T-helper 1 cell treated with Interleukin-12 subunit alpha and Interleukin-12 subunit beta and Interleukin-4 antibody, amounts not matched to agents 30 ng/mL and 1 ng/mL, for 36 hours (primary cell): Measurements from ENCODE around the gene EIF4G3. TPM values are rescaled to one million over a fixed set of nuclear protein-coding genes. Genes with fewer than 3 reads are reported as not detected.
"Not testable (repeated sequence)": the region's sequence is repeated elsewhere in the genome, so short reads cannot be mapped to it uniquely, and the experiment has no call there.

ENCODE experiments used
- intact Hi-C: fragments of 100-400 bp; cut with micrococcal nuclease; formaldehyde crosslinking; loops from one replicate; pipeline ENCODE4 v1.15.1; 2024
- total RNA-seq: library from RNA; stranded (reverse); gene quantifications from 2 replicates; pipeline ENCODE4 v1.2.3, GENCODE V29; 2022

Gene EIF4G3
- total RNA-seq, 1 donor from 2014 or later, result 55.2 TPM

- intact Hi-C loops, result no loop called here
Measured at GRCh38 chr1:20950679-20951078, 226.0 kb downstream of the EIF4G3 start.

- intact Hi-C loops, result no loop called here
Measured at GRCh38 chr1:20949871-20950590, 226.7 kb downstream of the EIF4G3 start.

DNA sequence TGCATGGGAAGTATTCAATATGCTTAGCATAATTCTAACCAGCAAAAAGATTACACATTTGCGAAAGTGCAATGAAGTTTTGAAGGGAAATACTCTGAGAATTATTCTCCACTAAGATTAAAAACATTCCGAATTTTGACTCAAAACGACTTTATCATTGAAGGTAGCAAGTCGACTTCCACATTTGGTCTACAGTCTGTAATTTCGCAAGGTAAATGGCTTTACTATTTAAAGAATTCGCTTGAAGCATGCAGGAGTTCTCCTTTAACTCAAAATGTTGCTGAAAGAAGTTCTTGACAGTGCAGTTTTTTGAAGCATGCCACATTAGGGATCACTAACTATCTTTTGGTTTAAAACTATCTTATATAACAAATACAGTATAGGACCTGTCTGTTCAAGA is 228.6 kb downstream of the EIF4G3 start:
- intact Hi-C loops, result no loop called here

DNA sequence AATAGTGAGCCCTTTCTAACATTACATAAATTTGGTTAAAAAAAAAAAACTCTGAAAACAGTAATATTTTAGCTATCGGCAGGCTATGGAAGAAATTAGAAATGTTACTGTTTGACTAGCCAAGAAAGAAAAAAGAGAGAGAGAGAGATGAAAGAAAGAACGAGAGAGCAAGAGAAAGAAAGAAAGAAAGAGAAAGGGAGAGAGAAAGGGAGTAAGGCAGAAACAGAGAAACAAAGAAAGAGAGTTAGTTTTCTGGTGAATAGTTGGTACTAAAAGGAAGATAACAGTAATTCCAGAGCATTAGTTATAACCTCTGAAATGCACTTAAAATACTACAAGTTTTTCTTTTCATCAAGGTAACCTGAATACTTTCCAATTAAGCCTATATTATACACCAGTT is 229.3 kb downstream of the EIF4G3 start:
- intact Hi-C loops, result no loop called here

GRCh38 chr1:20936621-20937020 is 240.1 kb downstream of the EIF4G3 start:
- intact Hi-C loops, result no loop called here

DNA sequence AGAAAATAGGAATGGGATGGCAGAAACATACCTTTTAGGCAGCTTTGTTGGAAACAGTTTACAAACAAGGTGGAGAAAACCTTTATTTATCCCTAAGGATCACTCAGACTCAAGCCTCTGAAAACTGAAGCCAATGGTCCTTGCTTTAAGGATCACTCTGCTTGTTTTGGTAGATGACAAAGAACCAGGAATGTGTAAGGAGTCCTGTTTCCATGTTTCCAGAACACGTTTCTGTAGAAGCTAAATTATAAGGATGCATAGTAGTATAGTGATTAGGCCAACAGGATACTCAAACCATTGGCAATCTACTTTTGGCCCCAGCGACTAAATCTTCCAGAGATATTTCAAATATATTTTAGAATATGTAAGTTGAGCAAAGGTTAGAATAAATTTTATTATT is 240.5 kb downstream of the EIF4G3 start:
- intact Hi-C loops, result no loop called here

- intact Hi-C loops, result no loop called here
Measured at GRCh38 chr1:20935717-20936116, 241.0 kb downstream of the EIF4G3 start.

DNA sequence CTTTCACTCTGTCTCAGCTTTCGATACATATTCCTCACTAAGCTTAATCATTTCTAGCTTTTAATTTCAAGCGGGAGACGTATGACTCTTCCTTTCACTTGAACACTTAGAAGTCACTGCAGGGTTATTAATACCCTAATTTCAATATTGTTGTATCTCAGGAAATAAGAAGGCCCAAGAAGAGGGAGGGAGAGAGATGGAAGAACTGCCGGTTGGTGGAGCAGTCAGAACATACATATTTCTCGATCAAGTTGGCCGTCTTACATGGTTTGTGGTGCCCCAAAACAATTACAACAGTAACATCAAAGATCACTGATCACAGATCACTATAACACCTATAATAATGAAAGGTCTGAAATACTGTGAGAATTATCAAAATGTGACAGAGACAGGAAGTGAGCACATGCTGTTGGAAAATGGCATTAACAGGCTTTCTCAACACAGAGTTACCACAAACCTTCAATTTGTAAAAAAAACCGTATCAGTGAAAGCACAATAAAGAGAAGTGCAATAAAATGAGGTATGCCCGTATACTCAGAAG is 244.2 kb downstream of the EIF4G3 start:
- intact Hi-C loops, result loop anchor here (1.0 kb wide), 1 partner anchor 263 kb away; no protein-coding TSS in a partner anchor

DNA sequence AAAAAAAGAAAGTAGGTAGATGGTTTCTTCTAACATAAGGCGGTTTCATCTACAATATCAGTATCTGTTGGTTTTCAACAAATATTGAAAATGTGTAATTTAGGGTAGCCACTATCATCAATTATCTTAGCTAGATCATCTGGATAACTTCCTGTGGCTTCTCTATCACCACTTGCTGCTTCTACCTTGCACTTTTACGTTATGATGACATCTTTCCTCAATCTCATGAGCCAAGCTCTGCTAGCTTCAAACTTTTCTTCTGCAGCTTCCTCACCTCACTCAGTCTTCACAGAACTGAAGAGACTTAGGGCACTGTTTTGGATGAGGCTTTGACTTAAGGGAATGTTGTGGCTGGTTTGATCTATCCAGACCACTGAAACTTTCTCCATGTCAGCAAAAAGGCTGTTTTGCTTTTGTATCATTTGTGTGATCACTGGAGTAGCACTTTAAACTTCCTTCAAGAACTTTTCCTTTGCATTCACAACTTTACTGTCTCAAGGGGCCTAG is 244.7 kb downstream of the EIF4G3 start:
- intact Hi-C loops, result loop anchor here (1.0 kb wide), 1 partner anchor 263 kb away; no protein-coding TSS in a partner anchor

DNA sequence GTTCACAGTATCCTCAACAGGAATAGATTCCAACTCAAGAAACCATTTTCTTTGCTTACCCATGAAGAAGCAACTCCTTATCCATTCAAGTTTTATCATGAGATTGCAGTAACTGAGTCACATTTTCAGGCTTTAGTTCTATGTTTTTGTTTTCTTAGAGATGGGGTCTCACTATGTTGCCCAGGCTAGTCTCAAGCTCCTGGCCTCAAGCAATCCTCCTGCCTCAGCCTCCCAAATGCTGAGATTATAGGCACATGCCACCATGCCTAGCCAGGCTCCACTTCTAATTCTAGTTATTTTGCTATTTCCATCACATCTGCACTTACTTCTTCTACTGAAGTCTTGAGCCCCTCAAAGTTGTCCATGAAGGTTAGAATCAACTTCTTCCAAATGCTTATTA is 246.3 kb downstream of the EIF4G3 start:
- intact Hi-C loops, result no loop called here

GRCh38 chr1:20928146-20928545 is 248.6 kb downstream of the EIF4G3 start:
- intact Hi-C loops, result no loop called here

DNA sequence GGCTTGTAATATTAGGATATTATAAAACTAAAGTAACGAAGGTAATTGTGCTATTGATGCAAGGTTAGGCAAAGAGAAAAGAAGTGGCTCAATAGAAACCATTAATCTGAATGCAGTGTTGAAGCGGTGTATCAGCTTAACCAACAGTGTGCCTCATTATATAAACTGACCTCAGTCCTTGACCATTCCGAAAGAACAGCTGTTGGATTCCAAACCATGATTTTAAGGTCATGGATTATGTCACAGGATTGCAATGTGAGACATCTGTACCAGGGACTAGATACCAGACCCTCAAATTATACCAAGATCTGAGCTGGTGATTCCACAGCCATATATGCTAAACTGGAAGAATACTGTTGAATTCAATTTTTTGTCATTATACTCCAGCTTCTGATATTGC is 255.4 kb downstream of the EIF4G3 start:
- intact Hi-C loops, result no loop called here

DNA sequence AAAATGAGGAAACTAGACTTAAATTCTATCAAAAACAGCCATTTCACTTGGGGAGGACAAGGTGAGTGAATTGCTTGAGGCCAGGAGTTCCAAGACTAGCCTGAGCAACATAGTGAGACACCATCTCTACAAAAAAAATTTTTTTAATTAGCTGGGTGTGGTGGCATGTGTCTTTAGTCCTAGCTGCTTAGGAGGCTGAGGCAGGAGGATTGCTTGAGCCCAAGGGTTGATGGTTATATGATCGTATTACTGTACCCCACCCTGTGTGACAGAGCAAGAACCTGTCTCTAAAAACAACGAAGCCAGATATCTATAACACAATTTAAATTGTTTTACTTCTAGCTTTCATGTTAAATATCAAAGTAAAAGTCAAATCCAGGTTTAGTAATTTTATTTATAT is 263.5 kb downstream of the EIF4G3 start:
- intact Hi-C loops, result no loop called here

DNA sequence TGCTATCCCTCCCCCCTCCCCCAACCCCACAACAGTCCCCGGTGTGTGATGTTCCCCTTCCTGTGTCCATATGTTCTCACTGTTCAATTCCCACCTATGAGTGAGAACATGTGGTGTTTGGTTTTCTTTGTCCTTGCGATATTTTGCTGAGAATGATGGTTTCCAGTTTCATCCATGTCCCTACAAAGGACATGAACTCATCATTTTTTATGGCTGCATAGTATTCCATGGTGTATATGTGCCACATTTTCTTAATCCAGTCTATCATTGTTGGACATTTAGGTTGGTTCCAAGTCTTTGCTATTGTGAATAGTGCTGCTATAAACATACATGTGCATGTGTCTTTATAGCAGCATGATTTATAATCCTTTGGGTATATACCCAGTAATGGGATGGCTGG is 269.2 kb downstream of the EIF4G3 start:
- intact Hi-C loops, result not testable (repeated sequence)

GRCh38 chr1:20903437-20903836 is 273.3 kb downstream of the EIF4G3 start:
- intact Hi-C loops, result no loop called here

GRCh38 chr1:20900056-20900455 is 276.6 kb downstream of the EIF4G3 start:
- intact Hi-C loops, result no loop called here

DNA sequence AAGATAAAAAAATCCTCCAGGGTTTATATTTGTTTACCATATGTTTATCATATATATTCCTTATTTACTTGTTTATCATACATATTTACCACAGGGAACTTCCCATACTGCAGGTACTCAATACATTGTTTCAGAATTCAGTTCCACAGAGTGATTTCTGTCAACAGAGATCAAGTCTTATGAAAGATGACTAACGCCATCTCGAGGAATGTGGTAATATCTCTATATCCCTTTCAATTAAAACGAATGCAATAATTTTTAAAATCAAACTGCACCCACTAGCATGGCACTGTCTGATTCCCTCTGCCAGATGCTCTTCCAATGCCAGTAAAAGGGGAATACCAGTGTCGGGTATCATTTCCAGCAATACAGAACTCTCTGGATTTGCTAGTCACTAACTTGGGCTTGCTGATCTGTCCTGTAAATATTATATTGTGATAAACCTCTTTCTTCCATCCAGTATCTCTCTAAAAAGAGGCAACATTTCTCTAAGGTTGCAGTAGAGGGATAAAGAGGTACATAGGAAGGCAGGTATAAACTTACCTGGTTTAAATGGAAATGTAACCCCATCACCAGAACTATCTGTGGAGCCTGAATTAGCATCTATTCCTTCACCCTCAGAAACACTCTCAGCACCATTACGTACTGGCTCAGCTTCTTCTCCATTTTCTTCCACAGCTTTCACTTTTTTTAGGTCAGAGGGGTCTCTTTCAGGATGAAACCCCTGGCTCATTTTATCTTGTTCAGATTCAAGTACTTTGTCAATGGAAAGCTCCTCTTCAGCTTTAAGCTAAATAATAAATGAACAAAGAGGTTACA is 277.3 kb downstream of the EIF4G3 start:
- intact Hi-C loops, result no loop called here

- intact Hi-C loops, result no loop called here
Measured at GRCh38 chr1:20896826-20897225, 279.9 kb downstream of the EIF4G3 start.

DNA sequence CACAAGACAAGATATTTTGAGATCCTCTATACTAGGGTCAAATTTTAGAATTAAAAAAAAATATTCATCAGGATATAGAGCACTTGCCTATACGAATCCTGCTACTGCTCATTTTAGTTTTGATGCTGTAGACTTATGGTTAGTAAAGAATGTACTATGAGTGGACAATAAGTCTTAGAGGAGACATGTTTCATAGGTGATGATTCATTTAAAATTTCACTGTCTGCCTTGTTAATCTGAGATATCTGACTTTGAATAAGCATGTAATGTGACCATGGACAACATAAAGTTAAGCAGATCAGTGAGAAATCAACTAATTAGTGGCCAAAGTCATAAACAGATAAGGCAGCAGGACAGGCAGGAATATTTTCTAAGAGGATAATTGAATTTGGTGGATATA is 282.8 kb downstream of the EIF4G3 start:
- intact Hi-C loops, result no loop called here

GRCh38 chr1:20891091-20891490 is 285.6 kb downstream of the EIF4G3 start:
- intact Hi-C loops, result no loop called here

- intact Hi-C loops, result no loop called here
Measured at GRCh38 chr1:20887246-20887645, 289.5 kb downstream of the EIF4G3 start.

GRCh38 chr1:20885121-20885520 is 291.6 kb downstream of the EIF4G3 start:
- intact Hi-C loops, result no loop called here
